Measurements from ENCODE around the gene SMIM32.

DNA sequence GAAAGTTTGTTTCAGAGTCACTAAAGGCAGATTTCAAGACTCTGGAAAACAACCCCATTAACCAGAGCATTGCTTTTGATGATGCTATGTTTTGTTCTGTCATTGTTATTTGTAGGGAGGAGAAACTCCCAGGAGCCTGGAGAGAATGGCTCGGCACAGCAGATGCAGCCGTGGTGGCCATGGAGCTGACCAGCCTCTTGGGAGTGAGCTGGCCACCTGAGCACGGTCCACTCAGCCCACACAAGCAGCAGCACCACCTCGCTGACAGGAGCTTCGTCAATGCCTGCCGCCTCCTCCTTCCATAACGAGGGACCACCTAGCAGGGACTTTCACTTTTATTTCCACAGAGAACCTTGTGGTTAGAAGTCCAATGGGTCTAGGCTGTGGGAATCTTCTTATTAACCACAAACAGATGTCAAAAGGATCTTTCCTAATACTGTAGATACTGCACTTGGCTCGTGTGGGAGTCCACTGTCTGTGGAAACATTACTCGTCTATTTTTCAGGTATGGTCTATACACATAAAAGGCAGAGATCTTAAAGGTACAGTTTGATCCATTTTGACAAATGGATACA lies 21.0 kb upstream of the SMIM32 start:
- TF ChIP-seq, protein P1, sequence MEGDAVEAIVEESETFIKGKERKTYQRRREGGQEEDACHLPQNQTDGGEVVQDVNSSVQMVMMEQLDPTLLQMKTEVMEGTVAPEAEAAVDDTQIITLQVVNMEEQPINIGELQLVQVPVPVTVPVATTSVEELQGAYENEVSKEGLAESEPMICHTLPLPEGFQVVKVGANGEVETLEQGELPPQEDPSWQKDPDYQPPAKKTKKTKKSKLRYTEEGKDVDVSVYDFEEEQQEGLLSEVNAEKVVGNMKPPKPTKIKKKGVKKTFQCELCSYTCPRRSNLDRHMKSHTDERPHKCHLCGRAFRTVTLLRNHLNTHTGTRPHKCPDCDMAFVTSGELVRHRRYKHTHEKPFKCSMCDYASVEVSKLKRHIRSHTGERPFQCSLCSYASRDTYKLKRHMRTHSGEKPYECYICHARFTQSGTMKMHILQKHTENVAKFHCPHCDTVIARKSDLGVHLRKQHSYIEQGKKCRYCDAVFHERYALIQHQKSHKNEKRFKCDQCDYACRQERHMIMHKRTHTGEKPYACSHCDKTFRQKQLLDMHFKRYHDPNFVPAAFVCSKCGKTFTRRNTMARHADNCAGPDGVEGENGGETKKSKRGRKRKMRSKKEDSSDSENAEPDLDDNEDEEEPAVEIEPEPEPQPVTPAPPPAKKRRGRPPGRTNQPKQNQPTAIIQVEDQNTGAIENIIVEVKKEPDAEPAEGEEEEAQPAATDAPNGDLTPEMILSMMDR (IDR thresholded peaks at IDR 0.05) = no peak
- TF ChIP-seq POLR2A (IDR thresholded peaks at IDR 0.05) = no peak
